HepG2 (cell line): Measurements from ENCODE around the gene DPP6. TPM values are rescaled to one million over a fixed set of nuclear protein-coding genes. Genes with fewer than 3 reads are reported as not detected.

Experiments
- ATAC-seq: fragments of 200-7000 bp; cut with Tn5 transposase; 3 replicates; pipeline ENCODE4 v1.9.1; 2020; ENCODE audit warnings: mild to moderate bottlenecking, moderate library complexity
- BruUV-seq: library from RNA; stranded (reverse); fragments of 400-500 nt; replicated peaks from 2 replicates; lab custom pipeline; 2021; lab: Mats Ljungman, UMichigan
- CTCF ChIA-PET: fragments of 300-600 bp; formaldehyde crosslinking; extraction: SDS; loops from one replicate; lab custom pipeline; 2021; ENCODE audit warnings: low total read pairs, inconsistent platforms, low intra/inter-chr PET ratio; lab: Yijun Ruan, JAX
- POLR2A ChIA-PET: fragments of 350-600 bp; sonication (Branson Sonifier 250); formaldehyde crosslinking; loops from one replicate; lab custom pipeline; 2020; ENCODE audit warnings: antibody characterized with exemption, inconsistent platforms; lab: Yijun Ruan, JAX
- DNase-seq: peaks from one replicate; pipeline ENCODE4 v3.0.0-alpha.2; 2015; ENCODE audit warnings: low spot score
- FAIRE-seq: peaks from 3 replicates; lab custom pipeline; 2011; peaks lifted over from hg19 to GRCh38; lab: Jason Lieb, UNC
- H2AFZ ChIP-seq: one replicate; pipeline ENCODE4 v1.6.1; 2011; ENCODE audit warnings: low read length, inconsistent platforms
- H3K27ac ChIP-seq: fragments of 300-600 bp; 3 replicates; pipeline ENCODE4 v1.8.0; 2011; ENCODE audit warnings: mixed run types, mild to moderate bottlenecking, mixed read lengths, low read length, inconsistent platforms; ENCODE audit not compliant: insufficient read depth; ENCODE audit errors: extremely low read length
- H3K27me3 ChIP-seq, 2 experiments: fragments of 200-600 bp in 1 of 2; 2 replicates in 1 of 2; 3 replicates in 1 of 2; pipeline versions ENCODE4 v1.6.0 to v1.8.0; 2011; ENCODE audit warnings: low read length in 2 of 2, mild to moderate bottlenecking in 2 of 2, moderate library complexity in 2 of 2, inconsistent platforms in 1 of 2; ENCODE audit not compliant: insufficient read depth in 2 of 2, control insufficient read depth in 1 of 2
- H3K36me3 ChIP-seq, 2 experiments: fragments of 200-600 bp in 1 of 2; replicated peaks in 1 of 2; 2 replicates in 1 of 2; 3 replicates in 1 of 2; pipeline versions ENCODE4 v1.5.1 to v1.8.0; 2011; ENCODE audit warnings: low read length in 2 of 2, inconsistent platforms in 1 of 2; ENCODE audit not compliant: insufficient read depth in 2 of 2, control insufficient read depth in 1 of 2
- H3K4me1 ChIP-seq: 2 replicates; pipeline ENCODE4 v1.5.1; 2012; ENCODE audit warnings: low read length, inconsistent platforms; ENCODE audit not compliant: insufficient read depth
- H3K4me2 ChIP-seq: 2 replicates; pipeline ENCODE4 v1.6.0; 2011; ENCODE audit warnings: low read depth, low read length, inconsistent platforms
- H3K4me3 ChIP-seq, 3 experiments: fragments of 200-600 bp in 1 of 3; sonication (generic), shearing (Covaris generic) in 1 of 3; replicated peaks in 1 of 3; 2 replicates each; pipeline ENCODE4 v1.5.1; 2011 to 2016; ENCODE audit warnings: low read length in 3 of 3, inconsistent platforms in 2 of 3, low read depth in 2 of 3, mild to moderate bottlenecking in 2 of 3, control low read depth in 1 of 3, mixed read lengths in 1 of 3; ENCODE audit not compliant: insufficient read depth in 1 of 3
- H3K79me2 ChIP-seq: one replicate; pipeline ENCODE4 v1.6.1; 2011; ENCODE audit warnings: low read length, inconsistent platforms; ENCODE audit not compliant: insufficient read depth
- H3K9ac ChIP-seq: 2 replicates; pipeline ENCODE4 v1.6.0; 2011; ENCODE audit warnings: mild to moderate bottlenecking, low read depth, low read length, inconsistent platforms; ENCODE audit not compliant: insufficient read depth
- H3K9me3 ChIP-seq: 2 replicates; pipeline ENCODE4 v1.5.1; 2012; ENCODE audit warnings: mild to moderate bottlenecking, low read length
- H4K20me1 ChIP-seq: 2 replicates; pipeline ENCODE4 v1.6.0; 2011; ENCODE audit warnings: inconsistent platforms, mild to moderate bottlenecking, low read length, moderate library complexity; ENCODE audit not compliant: insufficient read depth
- HOXA5 ChIP-seq: sonication (generic); formaldehyde crosslinking; IDR thresholded peaks from 2 replicates; pipeline ENCODE4 v1.4.0; 2020; ENCODE audit warnings: missing genetic modification reagents
- POLR2AphosphoS5 ChIP-seq: IDR thresholded peaks from 2 replicates; pipeline ENCODE4 v1.6.1; 2012; ENCODE audit warnings: low read depth, low read length
- RFX3 ChIP-seq: IDR thresholded peaks from 2 replicates; pipeline ENCODE4 v1.6.1; 2016; ENCODE audit warnings: missing biosample characterization, missing genetic modification reagents
- STAG1 ChIP-seq: sonication (generic); formaldehyde crosslinking; IDR thresholded peaks from 2 replicates; pipeline ENCODE4 v1.4.0; 2020; ENCODE audit warnings: missing genetic modification reagents
- ZNF441 ChIP-seq: sonication (generic); formaldehyde crosslinking; IDR thresholded peaks from 2 replicates; pipeline ENCODE4 v1.7.0; 2021; ENCODE audit warnings: missing genetic modification reagents, borderline replicate concordance
- ZNF781 ChIP-seq: sonication (generic); formaldehyde crosslinking; IDR thresholded peaks from 2 replicates; pipeline ENCODE4 v1.5.1; 2020; ENCODE audit warnings: borderline replicate concordance, mild to moderate bottlenecking, missing genetic modification reagents; ENCODE audit errors: not compliant biosample characterization
- WGBS: methylation state at CpG from one replicate; pipeline ENCODE4 v1.1.6; 2017; ENCODE audit warnings: low lambda C conversion rate; 5-methylcytosine and 5-hydroxymethylcytosine counted together
- in situ Hi-C: cut with HindIII; loops from 2 replicates; pipeline ENCODE4 v1.10.0; 2017; ENCODE audit warnings: low pct_unique_long_range_greater_than_20kb; ENCODE audit not compliant: extremely low pct_ligation_motif_present
- intact Hi-C: fragments of 100-400 bp; cut with micrococcal nuclease; formaldehyde crosslinking; loops from one replicate; pipeline ENCODE4 v1.10.0; 2022; ENCODE audit not compliant: unreplicated experiment
- polyA plus RNA-seq, 8 experiments: library from polyadenylated mRNA; depleted of rRNA in 3 of 8; stranded (reverse) in 7 of 8; unstranded in 1 of 8; fragments of >200 nt; fragmentation: Illumina TruSeq in 4 of 8; extraction: Trizol in 4 of 8; gene quantifications; 2 replicates each; pipeline versions ENCODE4 v1.2.1 to v1.2.3, GENCODE V29; 2011 to 2016; ENCODE audit warnings: low read depth in 4 of 8, missing spikeins in 1 of 8, mixed read lengths in 1 of 8; ENCODE audit not compliant: insufficient read depth in 1 of 8
- total RNA-seq, 5 experiments: library from RNA; depleted of rRNA; stranded (reverse); fragments of >200 nt; fragmentation: Illumina TruSeq; extraction: Trizol; gene quantifications; 2 replicates each; pipeline ENCODE4 v1.2.3, GENCODE V29; 2016; ENCODE audit warnings: low read depth in 1 of 5
- TF ChIP-seq, protein P1 (sequence below): sonication (generic); formaldehyde crosslinking; IDR thresholded peaks from 2 replicates; pipeline ENCODE4 v1.5.0; 2020; ENCODE audit warnings: mild to moderate bottlenecking, missing genetic modification reagents, moderate library complexity
- TF ChIP-seq, protein P2 (sequence below): sonication (generic); formaldehyde crosslinking; IDR thresholded peaks from 2 replicates; pipeline ENCODE4 v1.5.0; 2020; ENCODE audit warnings: mild to moderate bottlenecking, missing genetic modification reagents
- TF ChIP-seq, protein P3 (sequence below): sonication (generic); formaldehyde crosslinking; IDR thresholded peaks from 2 replicates; pipeline ENCODE4 v1.4.0; 2020; ENCODE audit warnings: missing genetic modification reagents

The DPP6 gene
- total and polyA plus RNA-seq, 2 of the 13 experiments (the other 11 are each of a cell fraction or from before 2014, with no cell fraction given), result not detected

DNA sequence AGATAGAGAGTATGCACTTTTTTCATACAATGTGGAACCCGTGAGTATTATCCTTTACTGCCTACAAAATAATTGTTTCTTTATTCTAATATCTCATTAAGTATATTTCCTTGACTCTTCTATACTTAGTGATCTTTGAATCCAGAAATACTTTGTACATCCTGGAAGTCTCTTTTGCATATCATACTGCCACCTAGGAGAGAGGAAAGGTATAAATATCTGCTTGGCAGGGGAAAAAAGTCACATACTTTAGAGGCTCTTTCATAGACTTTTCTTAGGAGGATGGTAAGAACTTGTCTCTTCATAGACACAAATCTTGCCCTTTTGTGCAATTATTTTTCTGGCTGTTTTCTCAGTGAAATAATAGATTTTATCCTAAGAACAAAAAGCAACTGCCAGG is 514.7 kb downstream of the DPP6 start:
- no peak overlapping the region for H2AFZ ChIP-seq
- no peaks in the 10 kb centered on the region for H3K36me3 ChIP-seq
- FAIRE-seq, result no peak
- H3K4me3 ChIP-seq, result no peak overlapping the region
- WGBS, result 0% methylated on average over 1 of the region's 1 CpG
- no peak for TF ChIP-seq RFX3
- TF ChIP-seq, protein P1, sequence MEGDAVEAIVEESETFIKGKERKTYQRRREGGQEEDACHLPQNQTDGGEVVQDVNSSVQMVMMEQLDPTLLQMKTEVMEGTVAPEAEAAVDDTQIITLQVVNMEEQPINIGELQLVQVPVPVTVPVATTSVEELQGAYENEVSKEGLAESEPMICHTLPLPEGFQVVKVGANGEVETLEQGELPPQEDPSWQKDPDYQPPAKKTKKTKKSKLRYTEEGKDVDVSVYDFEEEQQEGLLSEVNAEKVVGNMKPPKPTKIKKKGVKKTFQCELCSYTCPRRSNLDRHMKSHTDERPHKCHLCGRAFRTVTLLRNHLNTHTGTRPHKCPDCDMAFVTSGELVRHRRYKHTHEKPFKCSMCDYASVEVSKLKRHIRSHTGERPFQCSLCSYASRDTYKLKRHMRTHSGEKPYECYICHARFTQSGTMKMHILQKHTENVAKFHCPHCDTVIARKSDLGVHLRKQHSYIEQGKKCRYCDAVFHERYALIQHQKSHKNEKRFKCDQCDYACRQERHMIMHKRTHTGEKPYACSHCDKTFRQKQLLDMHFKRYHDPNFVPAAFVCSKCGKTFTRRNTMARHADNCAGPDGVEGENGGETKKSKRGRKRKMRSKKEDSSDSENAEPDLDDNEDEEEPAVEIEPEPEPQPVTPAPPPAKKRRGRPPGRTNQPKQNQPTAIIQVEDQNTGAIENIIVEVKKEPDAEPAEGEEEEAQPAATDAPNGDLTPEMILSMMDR (CRISPR knock-in tag), result 0 out of 2 replicates have a peak, but pooled peaks have one; percentile 6
- peak; percentile 48 for TF ChIP-seq STAG1 (CRISPR knock-in tag)
- TF ChIP-seq, all 625 proteins: peak for 2
- ATAC-seq (no peak), DNase-seq (no peak)
- Histone ChIP-seq H3K27ac (no peak overlapping the region), H3K4me2 (no peak overlapping the region), H4K20me1 (no peaks in the 10 kb centered on the region), H3K9me3 (no peaks in the 10 kb centered on the region), H3K27me3 (no peaks in the 10 kb centered on the region), H3K4me1 (no peaks in the 10 kb centered on the region), H3K79me2 (no peaks in the 10 kb centered on the region), H3K9ac (no peak overlapping the region)
- ChIA-PET CTCF (no interaction called here), POLR2A (no interaction called here)
- intact Hi-C loops (no loop called here), in situ Hi-C loops (no loop called here)
- no TSS peak for BruUV-seq

DNA sequence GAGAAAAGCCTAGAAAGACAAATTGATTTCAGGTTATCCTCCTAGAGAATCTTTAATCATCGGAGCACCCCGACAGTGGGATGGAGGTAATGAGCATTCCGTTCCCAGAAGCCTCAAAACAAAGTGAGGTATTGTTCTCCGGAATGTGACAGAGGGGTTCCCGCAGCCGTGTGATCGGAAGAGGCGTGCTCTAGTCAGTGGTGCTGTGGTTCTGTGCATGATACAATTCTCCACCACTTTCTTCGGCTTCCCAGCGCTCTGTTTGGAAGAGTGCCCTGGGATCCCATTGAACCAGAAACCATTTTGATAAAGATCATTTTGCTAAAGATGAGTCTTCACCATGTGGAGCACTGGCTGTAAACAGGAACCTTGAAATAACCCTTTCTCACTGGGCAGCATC is 516.1 kb downstream of the DPP6 start:
- H3K9ac ChIP-seq, result no peak overlapping the region
- DNase-seq (no peak), FAIRE-seq (no peak), ATAC-seq (no peak)
- WGBS, result 24% methylated on average over 10 of the region's 10 CpGs
- CTCF ChIA-PET, result no interaction called here
- no peak overlapping the region for H3K4me3 ChIP-seq
- H3K36me3 ChIP-seq, result no peaks in the 10 kb centered on the region
- in situ Hi-C loops (no loop called here), intact Hi-C loops (no loop called here)
- TF ChIP-seq HOXA5 (CRISPR knock-in tag) (no peak), POLR2AphosphoS5 (no peak), ZNF441 (CRISPR knock-in tag) (no peak), ZNF781 (no peak)
- TF ChIP-seq, protein P2, sequence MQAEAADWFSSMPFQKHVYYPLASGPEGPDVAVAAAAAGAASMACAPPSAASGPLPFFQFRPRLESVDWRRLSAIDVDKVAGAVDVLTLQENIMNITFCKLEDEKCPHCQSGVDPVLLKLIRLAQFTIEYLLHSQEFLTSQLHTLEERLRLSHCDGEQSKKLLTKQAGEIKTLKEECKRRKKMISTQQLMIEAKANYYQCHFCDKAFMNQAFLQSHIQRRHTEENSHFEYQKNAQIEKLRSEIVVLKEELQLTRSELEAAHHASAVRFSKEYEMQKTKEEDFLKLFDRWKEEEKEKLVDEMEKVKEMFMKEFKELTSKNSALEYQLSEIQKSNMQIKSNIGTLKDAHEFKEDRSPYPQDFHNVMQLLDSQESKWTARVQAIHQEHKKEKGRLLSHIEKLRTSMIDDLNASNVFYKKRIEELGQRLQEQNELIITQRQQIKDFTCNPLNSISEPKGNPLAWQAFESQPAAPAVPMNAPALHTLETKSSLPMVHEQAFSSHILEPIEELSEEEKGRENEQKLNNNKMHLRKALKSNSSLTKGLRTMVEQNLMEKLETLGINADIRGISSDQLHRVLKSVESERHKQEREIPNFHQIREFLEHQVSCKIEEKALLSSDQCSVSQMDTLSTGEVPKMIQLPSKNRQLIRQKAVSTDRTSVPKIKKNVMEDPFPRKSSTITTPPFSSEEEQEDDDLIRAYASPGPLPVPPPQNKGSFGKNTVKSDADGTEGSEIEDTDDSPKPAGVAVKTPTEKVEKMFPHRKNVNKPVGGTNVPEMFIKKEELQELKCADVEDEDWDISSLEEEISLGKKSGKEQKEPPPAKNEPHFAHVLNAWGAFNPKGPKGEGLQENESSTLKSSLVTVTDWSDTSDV (CRISPR knock-in tag), result no peak
- TF ChIP-seq, protein P3, sequence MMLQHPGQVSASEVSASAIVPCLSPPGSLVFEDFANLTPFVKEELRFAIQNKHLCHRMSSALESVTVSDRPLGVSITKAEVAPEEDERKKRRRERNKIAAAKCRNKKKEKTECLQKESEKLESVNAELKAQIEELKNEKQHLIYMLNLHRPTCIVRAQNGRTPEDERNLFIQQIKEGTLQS, result no peak
- no peak overlapping the region for H2AFZ ChIP-seq
- no peaks in the 10 kb centered on the region for H3K79me2 ChIP-seq
- BruUV-seq, result no TSS peak
- no peaks in the 10 kb centered on the region for H3K4me1 ChIP-seq
- POLR2A ChIA-PET, result no interaction called here
- no peak overlapping the region for H3K27ac ChIP-seq
- H3K9me3 ChIP-seq, result no peaks in the 10 kb centered on the region
- H3K27me3 ChIP-seq, result no peaks in the 10 kb centered on the region
- H4K20me1 ChIP-seq, result no peaks in the 10 kb centered on the region
- no peak overlapping the region for H3K4me2 ChIP-seq
